Activated B cell treated with CpG ODN at 0.5 μM for 24 hours (primary cell): ENCODE results near the gene SMC3. TPM values are rescaled to one million over a fixed set of nuclear protein-coding genes. Genes with fewer than 3 reads are reported as not detected.

Source experiments
- ATAC-seq: fragments of 200-7000 bp; cut with Tn5 transposase; one replicate; pipeline ENCODE4 v1.10.0; 2021; ENCODE audit warnings: low read depth, mild to moderate bottlenecking, moderate library complexity
- CTCF ChIA-PET: fragments of 350-600 bp; sonication (Branson Sonifier 250); formaldehyde crosslinking; loops from one replicate; lab custom pipeline; 2021; ENCODE audit warnings: antibody characterized with exemption; lab: Charles Lee
- POLR2A ChIA-PET: fragments of 350-600 bp; sonication (Branson Sonifier 250); formaldehyde crosslinking; loops from one replicate; lab custom pipeline; 2021; ENCODE audit warnings: antibody characterized with exemption; lab: Charles Lee
- DNase-seq: peaks from one replicate; pipeline ENCODE4 v3.0.0; 2022
- H3K27ac Mint-ChIP-seq: one replicate; pipeline ENCODE4 v1.8.0; 2020; ENCODE audit warnings: mixed read lengths
- H3K27me3 Mint-ChIP-seq: one replicate; pipeline ENCODE4 v1.8.0; 2021; ENCODE audit warnings: mixed read lengths
- H3K36me3 Mint-ChIP-seq: one replicate; pipeline ENCODE4 v1.8.0; 2021; ENCODE audit warnings: low read depth, mixed read lengths
- H3K4me1 Mint-ChIP-seq: one replicate; pipeline ENCODE4 v1.8.0; 2021; ENCODE audit warnings: mixed read lengths
- H3K4me3 Mint-ChIP-seq: one replicate; pipeline ENCODE4 v1.8.0; 2020; ENCODE audit warnings: mild to moderate bottlenecking, mixed read lengths
- H3K9me3 Mint-ChIP-seq: one replicate; pipeline ENCODE4 v1.8.0; 2020; ENCODE audit warnings: mixed read lengths
- CTCF ChIP-seq: fragments of 200-600 bp; IDR thresholded peaks from one replicate; pipeline ENCODE4 v1.8.0; 2022; ENCODE audit warnings: antibody characterized with exemption, mild to moderate bottlenecking
- intact Hi-C: fragments of 100-400 bp; cut with micrococcal nuclease; formaldehyde crosslinking; loops from one replicate; pipeline ENCODE4 v1.15.1; 2024
- total RNA-seq: library from RNA; stranded (reverse); gene quantifications from 2 replicates; pipeline ENCODE4 v1.2.3, GENCODE V29; 2022

SMC3 gene
- total RNA-seq, 1 donor from 2014 or later = 41.1 TPM

GRCh38 chr10:110544958-110545537 is 22.4 kb upstream of the SMC3 start:
- DNase-seq (no peak), ATAC-seq (no peak)
- POLR2A ChIA-PET = interaction anchor here (1.0 to 2.4 kb wide), 4 partner anchors 41 to 190 kb away, joined by 3 to 7 read pairs (median 5); no protein-coding TSS in a partner anchor
- Mint-ChIP-seq H3K36me3 (no peaks in the 10 kb centered on the region), H3K9me3 (no peaks in the 10 kb centered on the region), H3K27ac (no peak overlapping the region), H3K4me1 (peaks cover 6% of the 10 kb centered on the region), H3K4me3 (no peak overlapping the region), H3K27me3 (peaks cover 2% of the 10 kb centered on the region)
- TF ChIP-seq CTCF = no peak
- intact Hi-C loops = no loop called here
- CTCF ChIA-PET = interaction anchor here (0.9 to 4.8 kb wide), 7 partner anchors 42 to 239 kb away, joined by 3 to 69 read pairs (median 25); partner anchors contain the start of gene SMNDC1

- Mint-ChIP-seq H3K27me3 (peaks cover 5% of the 10 kb centered on the region), H3K9me3 (no peaks in the 10 kb centered on the region), H3K4me3 (no peak overlapping the region), H3K27ac (no peak overlapping the region), H3K36me3 (no peaks in the 10 kb centered on the region), H3K4me1 (peaks cover 6% of the 10 kb centered on the region)
- ATAC-seq (no peak), DNase-seq (no peak)
- ChIA-PET CTCF (interaction anchor here (0.6 to 4.8 kb wide), 13 partner anchors 12 to 267 kb away, joined by 3 to 69 read pairs (median 8); partner anchors contain the start of gene SMNDC1), POLR2A (interaction anchor here (1.2 to 2.4 kb wide), 7 partner anchors 42 to 240 kb away, joined by 4 to 16 read pairs (median 7); partner anchors contain the start of gene SMNDC1)
- intact Hi-C loops = loop anchor here (2.0 kb wide), 2 partner anchors 55 to 407 kb away; no protein-coding TSS in a partner anchor
- TF ChIP-seq CTCF = no peak
These were observed 21.4 kb upstream of the SMC3 start for GRCh38 chr10:110546077-110546476.

GRCh38 chr10:110546499-110547110 is 20.9 kb upstream of the SMC3 start:
- no peaks in the 10 kb centered on the region for H3K36me3 Mint-ChIP-seq
- H3K27ac Mint-ChIP-seq = no peak overlapping the region
- POLR2A ChIA-PET = interaction anchor here (0.9 to 2.4 kb wide), 9 partner anchors 43 to 240 kb away, joined by 3 to 16 read pairs (median 5); partner anchors contain the start of gene SMNDC1
- CTCF ChIA-PET = interaction anchor here (0.6 to 4.8 kb wide), 22 partner anchors 12 to 409 kb away, joined by 3 to 69 read pairs (median 4); partner anchors contain the start of genes SMC3 and SMNDC1
- DNase-seq = no peak
- H3K4me3 Mint-ChIP-seq = no peak overlapping the region
- no peak for ATAC-seq
- peaks cover 6% of the 10 kb centered on the region for H3K4me1 Mint-ChIP-seq
- H3K9me3 Mint-ChIP-seq = no peaks in the 10 kb centered on the region
- TF ChIP-seq CTCF = no peak
- peaks cover 5% of the 10 kb centered on the region for H3K27me3 Mint-ChIP-seq
- intact Hi-C loops = loop anchor here (1.0 to 2.0 kb wide), 8 partner anchors 42 to 408 kb away; partner anchors contain the start of gene DUSP5

- Mint-ChIP-seq H3K9me3 (no peaks in the 10 kb centered on the region), H3K4me1 (peaks cover 6% of the 10 kb centered on the region), H3K4me3 (no peak overlapping the region), H3K27me3 (peaks cover 10% of the 10 kb centered on the region), H3K36me3 (no peaks in the 10 kb centered on the region), H3K27ac (no peak overlapping the region)
- DNase-seq (no peak), ATAC-seq (peak; percentile 67)
- no peak for TF ChIP-seq CTCF
- intact Hi-C loops = loop anchor here (1.0 to 2.0 kb wide), 8 partner anchors 43 to 408 kb away; partner anchors contain the start of gene DUSP5
- POLR2A ChIA-PET = interaction anchor here (0.9 to 2.4 kb wide), 10 partner anchors 44 to 241 kb away, joined by 3 to 16 read pairs (median 5); partner anchors contain the start of gene SMNDC1
- CTCF ChIA-PET = interaction anchor here (0.6 to 4.8 kb wide), 21 partner anchors 20 to 409 kb away, joined by 3 to 69 read pairs (median 4); partner anchors contain the start of genes SMC3 and SMNDC1
These were observed 20.2 kb upstream of the SMC3 start for GRCh38 chr10:110547139-110547761.
